Esophagus squamous epithelium (tissue), 4 donors: ENCODE results near the gene RBM3.

Experiments used
- CTCF ChIP-seq, 6 experiments: fragments of 450-650 bp in 4 of 6; fragments of 200-600 bp in 2 of 6; sonication (generic) in 2 of 6; IDR thresholded peaks; one replicate each; pipeline ENCODE4 v1.5.1; 2016 to 2019; ENCODE audit warnings: antibody characterized with exemption in 6 of 6, mild to moderate bottlenecking in 4 of 6, moderate library complexity in 4 of 6
- POLR2A ChIP-seq, 4 donors: fragments of 450-650 bp; IDR thresholded peaks; one replicate each; pipeline ENCODE4 v1.6.1; 2017; ENCODE audit warnings: antibody characterized with exemption in 4 of 4, mild to moderate bottlenecking in 4 of 4, moderate library complexity in 3 of 4

GRCh38 chrX:48579259-48579658 lies 5.0 kb downstream of the RBM3 start:
- TF ChIP-seq CTCF (IDR thresholded peaks at IDR 0.05), result no peak
- TF ChIP-seq POLR2A (IDR thresholded peaks at IDR 0.05), result no peak
